Measurements from ENCODE around the gene GALNT17. TPM values are rescaled to one million over a fixed set of nuclear protein-coding genes. Genes with fewer than 3 reads are reported as not detected.

The GALNT17 gene
- total and polyA plus RNA-seq, 12 donors, result 15.1 to 87.0 (median 55.4) TPM

GRCh38 chr7:71560354-71560995 is 428.5 kb downstream of the GALNT17 start:
- intact Hi-C loops (cut with DNase I), result no loop called here
- 80 to 81% methylated on average over 10 of the region's 10 CpGs for WGBS, 2 donors

DNA sequence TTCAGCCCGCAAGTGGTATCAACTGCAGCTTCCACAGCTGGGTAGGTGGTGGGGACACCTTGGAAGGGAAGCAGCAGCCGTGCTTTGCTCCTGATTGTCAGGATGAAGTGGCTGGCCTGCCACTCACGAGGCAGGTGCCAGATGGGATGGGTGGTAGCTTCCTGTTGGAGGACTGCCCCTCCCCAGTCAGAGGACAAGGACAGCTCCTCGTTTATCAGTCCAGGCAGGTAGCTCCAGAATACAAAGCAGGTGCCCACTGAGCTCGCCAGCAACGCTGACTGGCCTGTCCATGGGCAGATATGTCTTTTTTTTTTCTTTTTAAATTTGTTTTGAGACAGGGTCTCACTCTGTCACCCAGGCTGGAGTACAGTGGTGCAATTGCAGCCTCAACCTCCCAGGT is 431.3 kb downstream of the GALNT17 start:
- intact Hi-C loops (cut with DNase I), result no loop called here
- Histone ChIP-seq H3K4me3 (no peak overlapping the region), H3K27ac (no peak overlapping the region), H3K9me3 (no peaks in the 10 kb centered on the region), H3K27me3 (no peaks in the 10 kb centered on the region), H3K4me1 (no peaks in the 10 kb centered on the region), H3K36me3 (no peaks in the 10 kb centered on the region)
- ATAC-seq, result no peak
- no peak for TF ChIP-seq CTCF (IDR thresholded peaks at IDR 0.05)
- DNase-seq, result no peak
- 69 to 84% methylated on average over 6 of the region's 6 CpGs for WGBS, 2 donors

More at GRCh38 chr7:71560354-71560995, 428.5 kb downstream of the GALNT17 start:
- DNase-seq (no peak), ATAC-seq (no peak)
- H3K36me3 ChIP-seq, result no peaks in the 10 kb centered on the region
- TF ChIP-seq CTCF (IDR thresholded peaks at IDR 0.05), result no peak
- no peak overlapping the region for H3K4me3 ChIP-seq
- no peak overlapping the region for H3K27ac ChIP-seq
- H3K9me3 ChIP-seq, result no peaks in the 10 kb centered on the region
- no peaks in the 10 kb centered on the region for H3K27me3 ChIP-seq
- no peaks in the 10 kb centered on the region for H3K4me1 ChIP-seq

GRCh38 chr7:71566376-71566775 is 434.4 kb downstream of the GALNT17 start:
- intact Hi-C loops (cut with DNase I), result no loop called here
- Histone ChIP-seq H3K4me1 (no peaks in the 10 kb centered on the region), H3K36me3 (no peaks in the 10 kb centered on the region), H3K9me3 (peaks cover 0 to 4% (median 0%) of the 10 kb centered on the region in 11 donors), H3K27ac (no peak overlapping the region), H3K27me3 (no peaks in the 10 kb centered on the region), H3K4me3 (no peak overlapping the region)
- DNase-seq (no peak), ATAC-seq (no peak)
- 66 to 68% methylated on average over 8 of the region's 8 CpGs for WGBS, 2 donors
- TF ChIP-seq CTCF (IDR thresholded peaks at IDR 0.05), result no peak

DNA sequence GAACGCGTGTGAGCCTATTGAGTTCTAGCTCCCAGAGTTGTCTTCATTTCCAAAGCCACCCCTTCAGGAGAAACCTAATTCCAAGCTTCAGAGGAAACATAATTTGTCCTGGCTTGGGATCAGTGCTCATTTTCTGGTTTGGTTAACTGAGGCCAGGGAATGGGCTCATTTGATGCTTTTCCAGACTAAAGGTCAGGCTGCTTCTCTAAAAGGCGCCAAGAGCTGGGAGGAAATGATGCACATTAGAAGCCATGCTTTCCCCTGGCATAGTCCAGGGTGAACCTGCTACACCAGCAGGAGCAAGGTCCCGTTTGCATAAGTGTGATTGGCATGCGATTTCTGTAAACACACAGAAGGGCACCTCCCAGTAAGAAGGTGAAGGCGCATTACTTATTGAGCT is 435.0 kb downstream of the GALNT17 start:
- H3K27me3 ChIP-seq, result no peaks in the 10 kb centered on the region
- no peak overlapping the region for H3K27ac ChIP-seq
- ATAC-seq (no peak), DNase-seq (no peak)
- no peak for TF ChIP-seq CTCF (IDR thresholded peaks at IDR 0.05)
- no peaks in the 10 kb centered on the region for H3K4me1 ChIP-seq
- no peak overlapping the region for H3K4me3 ChIP-seq
- intact Hi-C loops (cut with DNase I), result no loop called here
- H3K36me3 ChIP-seq, result no peaks in the 10 kb centered on the region
- 85 to 95% methylated on average over 6 of the region's 6 CpGs for WGBS, 2 donors
- peaks cover 0 to 4% (median 0%) of the 10 kb centered on the region in 11 donors for H3K9me3 ChIP-seq
